ENCODE measurements around the gene ACTR3C.

The ACTR3C gene

GRCh38 chr7:150335108-150335773 is 11.9 kb upstream of the ACTR3C start:
- peak; percentile 77 for DNase-seq (ENCODE audit: low read depth)
- TF ChIP-seq CTCF (conservative IDR thresholded peaks at IDR 0.05; ENCODE audit: low read depth, low read length): no peak
- no peak overlapping the region for H3K4me3 ChIP-seq (ENCODE audit: low read depth, low read length)

- no peak for DNase-seq (ENCODE audit: low read depth)
- TF ChIP-seq CTCF (conservative IDR thresholded peaks at IDR 0.05; ENCODE audit: low read depth, low read length): no peak
Observed at GRCh38 chr7:150334108-150334507, 10.8 kb upstream of the ACTR3C start.

GRCh38 chr7:150333659-150334058 is 10.3 kb upstream of the ACTR3C start:
- no peak for TF ChIP-seq CTCF (conservative IDR thresholded peaks at IDR 0.05; ENCODE audit: low read depth, low read length)
- no peak overlapping the region for H3K4me3 ChIP-seq (ENCODE audit: low read depth, low read length)
- DNase-seq (ENCODE audit: low read depth): no peak

More at GRCh38 chr7:150334108-150334507, 10.8 kb upstream of the ACTR3C start:
- no peak overlapping the region for H3K4me3 ChIP-seq (ENCODE audit: low read depth, low read length)

GRCh38 chr7:150332852-150333635 is 9.7 kb upstream of the ACTR3C start:
- no peak overlapping the region for H3K4me3 ChIP-seq (ENCODE audit: low read depth, low read length)
- no peak for TF ChIP-seq CTCF (conservative IDR thresholded peaks at IDR 0.05; ENCODE audit: low read depth, low read length)
- DNase-seq (ENCODE audit: low read depth): no peak

- H3K4me3 ChIP-seq (ENCODE audit: low read depth, low read length): no peak overlapping the region
- no peak for DNase-seq (ENCODE audit: low read depth)
- no peak for TF ChIP-seq CTCF (conservative IDR thresholded peaks at IDR 0.05; ENCODE audit: low read depth, low read length)
Observed at GRCh38 chr7:150330211-150330885, 7.0 kb upstream of the ACTR3C start.

GRCh38 chr7:150329331-150330120 is 6.2 kb upstream of the ACTR3C start:
- no peak for TF ChIP-seq CTCF (conservative IDR thresholded peaks at IDR 0.05; ENCODE audit: low read depth, low read length)
- no peak for DNase-seq (ENCODE audit: low read depth)

More at GRCh38 chr7:150329331-150330120, 6.2 kb upstream of the ACTR3C start:
- H3K4me3 ChIP-seq (ENCODE audit: low read depth, low read length): no peak overlapping the region

Data from choroid plexus epithelial cell (primary cell).